H1 (cell line): ENCODE measurements around the gene EXT2. TPM values are rescaled to one million over a fixed set of nuclear protein-coding genes. Genes with fewer than 3 reads are reported as not detected.

Source experiments
- CTCF ChIA-PET: fragments of 300-600 bp; sonication (Branson Sonifier 250); formaldehyde crosslinking; loops from one replicate; lab custom pipeline; 2021; ENCODE audit not compliant: partially characterized antibody; lab: Charles Lee
- POLR2A ChIA-PET: fragments of 300-600 bp; sonication (Branson Sonifier 250); formaldehyde crosslinking; loops from one replicate; lab custom pipeline; 2021; ENCODE audit warnings: inconsistent platforms; ENCODE audit not compliant: partially characterized antibody; lab: Charles Lee
- DNase-seq, 2 experiments: peaks; one replicate each; pipeline versions ENCODE4 v3.0.0 to v3.0.0-alpha.2; 2010 to 2022; ENCODE audit warnings: low spot score in 2 of 2, low read depth in 1 of 2, mixed read lengths in 1 of 2
- FAIRE-seq: peaks from 2 replicates; lab custom pipeline; 2011; peaks lifted over from hg19 to GRCh38; lab: Jason Lieb, UNC
- H2AFZ ChIP-seq: 2 replicates; pipeline ENCODE4 v1.8.1; 2012; ENCODE audit warnings: low read length, inconsistent platforms
- H2AK5ac ChIP-seq: 2 replicates; pipeline ENCODE4 v1.6.1; 2013; ENCODE audit warnings: low read depth, low read length
- H2BK120ac ChIP-seq: replicated peaks from 2 replicates; pipeline ENCODE3; 2013; ENCODE audit warnings: low read depth, low read length, inconsistent platforms
- H2BK12ac ChIP-seq: 2 replicates; pipeline ENCODE4 v1.6.1; 2013; ENCODE audit warnings: low read depth, low read length
- H2BK15ac ChIP-seq: 2 replicates; pipeline ENCODE4 v1.6.1; 2013; ENCODE audit warnings: low read length
- H2BK20ac ChIP-seq: 2 replicates; pipeline ENCODE4 v1.6.1; 2013; ENCODE audit warnings: low read length
- H2BK5ac ChIP-seq: 2 replicates; pipeline ENCODE4 v1.6.1; 2013; ENCODE audit warnings: low read depth, low read length
- H3K14ac ChIP-seq: 2 replicates; pipeline ENCODE4 v1.6.1; 2013; ENCODE audit warnings: inconsistent platforms; ENCODE audit not compliant: insufficient read length
- H3K18ac ChIP-seq: 2 replicates; pipeline ENCODE4 v1.6.1; 2013; ENCODE audit warnings: low read length; ENCODE audit errors: extremely low read depth
- H3K23ac ChIP-seq: 2 replicates; pipeline ENCODE4 v1.6.1; 2013; ENCODE audit warnings: inconsistent platforms; ENCODE audit not compliant: insufficient read length
- H3K23me2 ChIP-seq: 2 replicates; pipeline ENCODE4 v1.6.1; 2013; ENCODE audit warnings: low read depth, low read length
- H3K27ac ChIP-seq: 2 replicates; pipeline ENCODE4 v1.6.1; 2011; ENCODE audit warnings: low read depth, low read length, inconsistent platforms
- H3K27me3 ChIP-seq, 4 experiments: replicated peaks in 1 of 4; 1 replicate in 1 of 4; 2 replicates in 3 of 4; pipeline versions ENCODE4 v1.6.1 to v1.8.1; 2011 to 2013; ENCODE audit warnings: low read length in 3 of 4, mild to moderate bottlenecking in 3 of 4, inconsistent platforms in 2 of 4, mixed read lengths in 2 of 4, moderate library complexity in 1 of 4; ENCODE audit not compliant: control insufficient read depth in 3 of 4, insufficient read depth in 3 of 4; ENCODE audit errors: extremely low read depth in 1 of 4
- H3K36me3 ChIP-seq, 4 experiments: 2 replicates each; pipeline versions ENCODE4 v1.6.1 to v1.8.1; 2011 to 2013; ENCODE audit warnings: mild to moderate bottlenecking in 4 of 4, low read length in 3 of 4, moderate library complexity in 2 of 4, control low read depth in 1 of 4, inconsistent platforms in 1 of 4; ENCODE audit not compliant: insufficient read depth in 4 of 4, control insufficient read depth in 2 of 4
- H3K4ac ChIP-seq: replicated peaks from 2 replicates; pipeline ENCODE3; 2013; ENCODE audit warnings: low read length, low read depth, mixed read lengths, inconsistent platforms; ENCODE audit not compliant: insufficient read length
- H3K4me1 ChIP-seq, 4 experiments: replicated peaks in 1 of 4; 1 replicate in 1 of 4; 2 replicates in 3 of 4; pipeline versions ENCODE4 v1.6.1 to v1.8.1; 2011 to 2013; ENCODE audit warnings: low read length in 3 of 4, inconsistent platforms in 2 of 4, mixed read lengths in 1 of 4; ENCODE audit not compliant: insufficient read depth in 4 of 4, control insufficient read depth in 3 of 4
- H3K4me2 ChIP-seq, 2 experiments: 2 replicates each; pipeline versions ENCODE4 v1.6.1 to v1.8.1; 2011 to 2013; ENCODE audit warnings: low read depth in 2 of 2, low read length in 2 of 2, control low read depth in 1 of 2, inconsistent platforms in 1 of 2, mild to moderate bottlenecking in 1 of 2; ENCODE audit not compliant: insufficient read depth in 1 of 2
- H3K4me3 ChIP-seq, 4 experiments: fragments of 200-600, 300-600 bp in 1 of 4; sonication (generic), shearing (Covaris generic), sonication (Bioruptor Twin) in 1 of 4; 2 replicates each; pipeline versions ENCODE4 v1.5.1 to v1.8.1; 2011 to 2016; ENCODE audit warnings: low read length in 4 of 4, low read depth in 3 of 4, control low read depth in 2 of 4, inconsistent platforms in 2 of 4, mild to moderate bottlenecking in 2 of 4, mixed read lengths in 1 of 4, moderate library complexity in 1 of 4; ENCODE audit not compliant: insufficient read depth in 2 of 4; ENCODE audit errors: extremely low read depth in 1 of 4
- H3K56ac ChIP-seq: replicated peaks from 2 replicates; pipeline ENCODE3; 2013; ENCODE audit warnings: low read depth, mild to moderate bottlenecking, mixed read lengths, low read length, inconsistent platforms; ENCODE audit not compliant: insufficient read length
- H3K79me1 ChIP-seq: 2 replicates; pipeline ENCODE4 v1.6.1; 2013; ENCODE audit warnings: low read depth, low read length, control low read depth
- H3K79me2 ChIP-seq, 2 experiments: 2 replicates each; pipeline versions ENCODE4 v1.6.1 to v1.8.1; 2012 to 2013; ENCODE audit warnings: low read length in 2 of 2, mild to moderate bottlenecking in 2 of 2, inconsistent platforms in 1 of 2; ENCODE audit not compliant: insufficient read depth in 2 of 2, control insufficient read depth in 1 of 2
- H3K9ac ChIP-seq, 4 experiments: replicated peaks in 1 of 4; 1 replicate in 1 of 4; 2 replicates in 3 of 4; pipeline versions ENCODE4 v1.6.1 to v1.8.1; 2011 to 2013; ENCODE audit warnings: low read depth in 3 of 4, low read length in 3 of 4, control low read depth in 2 of 4, mild to moderate bottlenecking in 2 of 4, moderate library complexity in 2 of 4, inconsistent platforms in 1 of 4; ENCODE audit errors: extremely low read depth in 1 of 4
- H3K9me3 ChIP-seq, 2 experiments: 2 replicates each; pipeline versions ENCODE4 v1.6.1 to v1.8.1; 2012 to 2013; ENCODE audit warnings: mild to moderate bottlenecking in 2 of 2, moderate library complexity in 2 of 2, control low read depth in 1 of 2, inconsistent platforms in 1 of 2, low read depth in 1 of 2, low read length in 1 of 2, mixed read lengths in 1 of 2; ENCODE audit not compliant: insufficient read depth in 2 of 2
- H4K20me1 ChIP-seq, 2 experiments: replicated peaks in 1 of 2; 2 replicates each; pipeline versions ENCODE3 to v1.8.1; 2011 to 2013; ENCODE audit warnings: inconsistent platforms in 2 of 2, low read length in 2 of 2, mild to moderate bottlenecking in 1 of 2; ENCODE audit not compliant: insufficient read depth in 2 of 2, control insufficient read depth in 1 of 2
- H4K5ac ChIP-seq: 2 replicates; pipeline ENCODE4 v1.6.1; 2013; ENCODE audit warnings: low read length, low read depth, mixed read lengths, inconsistent platforms; ENCODE audit not compliant: insufficient read length
- H4K8ac ChIP-seq: 2 replicates; pipeline ENCODE4 v1.8.0; 2013; ENCODE audit warnings: mild to moderate bottlenecking, moderate library complexity, low read length, inconsistent platforms; ENCODE audit not compliant: insufficient read depth; ENCODE audit errors: extremely low read depth
- H4K91ac ChIP-seq: replicated peaks from 2 replicates; pipeline ENCODE3; 2013; ENCODE audit warnings: low read length, mixed read lengths, inconsistent platforms; ENCODE audit not compliant: insufficient read length
- EP300 ChIP-seq, 2 experiments: IDR thresholded peaks; 1 replicate in 1 of 2; 2 replicates in 1 of 2; pipeline ENCODE4 v1.6.1; 2011 to 2012; ENCODE audit warnings: low read depth in 2 of 2, low read length in 2 of 2, mild to moderate bottlenecking in 2 of 2, borderline replicate concordance in 1 of 2, inconsistent platforms in 1 of 2, moderate library complexity in 1 of 2
- WGBS, 2 experiments: shearing (Covaris generic) in 1 of 2; methylation state at CpG; one replicate each; pipeline versions ENCODE4 v1.1.6 to v1.1.7; 2013 to 2015; ENCODE audit warnings: low lambda C conversion rate in 2 of 2, mixed read lengths in 2 of 2, inconsistent platforms in 1 of 2, low coverage in 1 of 2, missing lambda C conversion rate in 1 of 2; ENCODE audit not compliant: insufficient replicate concordance in 2 of 2, insufficient coverage in 1 of 2, insufficient read length in 1 of 2; ENCODE audit errors: extremely low coverage in 1 of 2, missing lambda C conversion rate in 1 of 2; 5-methylcytosine and 5-hydroxymethylcytosine counted together
- polyA plus RNA-seq, 7 experiments: library from polyadenylated mRNA; depleted of rRNA in 3 of 7; stranded (reverse) in 5 of 7; unstranded in 2 of 7; fragments of >200 nt in 5 of 7; fragments of 200-250 nt in 2 of 7; gene quantifications; 1 replicate in 5 of 7; 2 replicates in 1 of 7; 4 replicates in 1 of 7; pipeline versions ENCODE4 v1.2.1 to v1.2.3, GENCODE V29; 2011 to 2013; ENCODE audit warnings: missing spikeins in 2 of 7, mixed read lengths in 2 of 7
- total RNA-seq: library from RNA; stranded (reverse); fragmentation: NEBNext Ultra II Directional; extraction: Animal tissue kit (Norgen Biotek cat#: 25700); gene quantifications from 2 replicates; pipeline ENCODE4 v1.2.1, GENCODE V29; 2021

The EXT2 gene
- total and polyA plus RNA-seq, 2 of the 8 experiments (the other 6 are each of a cell fraction or from before 2014, with no cell fraction given), result 29.8 to 42.8 TPM

DNA sequence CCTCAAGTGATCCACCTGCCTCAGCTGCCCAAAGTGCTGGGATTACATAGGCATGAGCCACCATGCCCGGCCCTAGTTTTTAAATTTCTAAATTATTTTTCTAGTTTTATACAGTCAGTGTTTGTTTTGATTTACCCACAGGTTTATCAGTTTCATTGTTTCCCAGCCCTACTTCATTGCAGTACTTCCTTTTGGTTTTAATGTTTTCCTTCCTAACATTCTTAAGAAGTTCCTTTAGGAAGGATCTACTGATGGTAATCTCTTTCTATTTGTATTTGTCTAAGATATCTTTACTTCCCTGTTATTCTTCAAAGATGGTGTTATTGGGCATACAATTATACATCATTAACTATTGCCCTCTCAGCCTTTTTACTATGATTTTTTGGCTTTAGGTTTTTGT, 4.9 kb upstream of the EXT2 start:
- H3K4me2 ChIP-seq, result no peak overlapping the region
- H3K79me1 ChIP-seq, result no peaks in the 10 kb centered on the region
- H3K4ac ChIP-seq, result no peak overlapping the region
- H2BK12ac ChIP-seq, result no peak overlapping the region
- H2BK20ac ChIP-seq, result no peak overlapping the region
- H3K9ac ChIP-seq, result no peak overlapping the region
- H3K79me2 ChIP-seq, result no peaks in the 10 kb centered on the region
- no peak overlapping the region for H4K8ac ChIP-seq
- H2AFZ ChIP-seq, result no peak overlapping the region
- no peak for DNase-seq
- H3K27ac ChIP-seq, result no peak overlapping the region
- H2BK15ac ChIP-seq, result no peak overlapping the region
- FAIRE-seq, result no peak
- H4K91ac ChIP-seq, result no peak overlapping the region
- no peaks in the 10 kb centered on the region for H3K4me1 ChIP-seq
- ChIA-PET POLR2A (no interaction called here), CTCF (interaction anchor here (0.7 kb wide), 1 partner anchor 103 kb away, joined by 3 read pairs; no protein-coding TSS in a partner anchor)
- H3K36me3 ChIP-seq, result no peaks in the 10 kb centered on the region
- WGBS, 2 experiments, result 95% methylated on average over 1 of the region's 1 CpG; no CpG with 5 or more reads in 1 of the 2 experiments
- no peaks in the 10 kb centered on the region for H3K27me3 ChIP-seq
- H3K4me3 ChIP-seq, result no peak overlapping the region
- no peak overlapping the region for H4K5ac ChIP-seq
- no peak overlapping the region for H3K23ac ChIP-seq
- H3K18ac ChIP-seq, result no peak overlapping the region
- H4K20me1 ChIP-seq, result no peaks in the 10 kb centered on the region
- H3K9me3 ChIP-seq, result peaks cover 2 to 4% of the 10 kb centered on the region in 2 experiments; a peak in 2 of 4 replicates
- no peak overlapping the region for H3K56ac ChIP-seq
- no peaks in the 10 kb centered on the region for H3K23me2 ChIP-seq
- no peak overlapping the region for H3K14ac ChIP-seq
- no peak overlapping the region for H2BK5ac ChIP-seq
- no peak overlapping the region for H2AK5ac ChIP-seq
- no peak overlapping the region for H2BK120ac ChIP-seq
- TF ChIP-seq EP300 (IDR thresholded peaks at IDR 0.05; ENCODE audit: borderline replicate concordance in 1 of 2, low read depth in 2 of 2, low read length in 2 of 2), result no peak
